Retinal pigment epithelial cell (primary cell): ENCODE results near the gene KCNQ1.

Experiments used
- DNase-seq: peaks from one replicate; pipeline ENCODE4 v3.0.0-alpha.2; 2010; ENCODE audit warnings: low read depth
- H3K4me3 ChIP-seq: 2 replicates; pipeline ENCODE4 v1.5.1; 2011; ENCODE audit warnings: mild to moderate bottlenecking, low read length, control low read depth, moderate library complexity
- CTCF ChIP-seq: conservative IDR thresholded peaks from 2 replicates; pipeline ENCODE4 v1.5.1; 2011; ENCODE audit warnings: low read depth, low read length, control low read depth, inconsistent platforms

The KCNQ1 gene

GRCh38 chr11:2511421-2512369 lies 66.9 kb downstream of the KCNQ1 start:
- H3K4me3 ChIP-seq: no peak overlapping the region
- no peak for TF ChIP-seq CTCF
- DNase-seq: no peak

- no peak for DNase-seq
- no peak overlapping the region for H3K4me3 ChIP-seq
- no peak for TF ChIP-seq CTCF
These were observed 67.9 kb downstream of the KCNQ1 start for GRCh38 chr11:2512431-2513407.

GRCh38 chr11:2513441-2513840 lies 68.6 kb downstream of the KCNQ1 start:
- no peak for TF ChIP-seq CTCF
- no peak overlapping the region for H3K4me3 ChIP-seq
- no peak for DNase-seq

- no peak for TF ChIP-seq CTCF
- no peak overlapping the region for H3K4me3 ChIP-seq
- no peak for DNase-seq
These were observed 70.8 kb downstream of the KCNQ1 start for GRCh38 chr11:2515401-2516275.

- DNase-seq: no peak
- no peak for TF ChIP-seq CTCF
- no peak overlapping the region for H3K4me3 ChIP-seq
These were observed 71.6 kb downstream of the KCNQ1 start for GRCh38 chr11:2516276-2517015.

- DNase-seq: no peak
- no peak overlapping the region for H3K4me3 ChIP-seq
- no peak for TF ChIP-seq CTCF
These were observed 72.2 kb downstream of the KCNQ1 start for GRCh38 chr11:2517016-2517385.
